22Rv1 (cell line): ENCODE results near the gene ANO10.

Experiments used
- CTCF ChIP-seq: fragments of 450-650 bp; IDR thresholded peaks from 2 replicates; pipeline ENCODE4 v1.5.1; 2017; ENCODE audit warnings: mild to moderate bottlenecking
- ZFX ChIP-seq: fragments of 450-650 bp; IDR thresholded peaks from 2 replicates; pipeline ENCODE4 v1.6.1; 2017; ENCODE audit warnings: antibody characterized with exemption, borderline replicate concordance

- TF ChIP-seq CTCF (no peak), ZFX (no peak)
Measured at GRCh38 chr3:43366885-43367284, 254.9 kb downstream of the ANO10 start.
